Muscle of back (tissue), 11 donors: ENCODE measurements around the gene PRKCA. TPM values are rescaled to one million over a fixed set of nuclear protein-coding genes. Genes with fewer than 3 reads are reported as not detected.
"Not testable (repeated sequence)": the region's sequence is repeated elsewhere in the genome, so short reads cannot be mapped to it uniquely, and the experiment has no call there.

Source experiments
- DNase-seq, 3 donors: peaks; one replicate each; pipeline versions ENCODE4 v3.0.0 to v3.0.0-alpha.2; 2013
- polyA plus RNA-seq, 10 donors: library from polyadenylated mRNA; unstranded; fragments of 120-200 nt; gene quantifications; one replicate each; pipeline ENCODE4 v1.2.1, GENCODE V29; 2013; ENCODE audit not compliant: insufficient read length in 10 of 10

Gene PRKCA
- polyA plus RNA-seq, 10 donors: 3.0 to 5.1 (median 4.1) TPM

DNA sequence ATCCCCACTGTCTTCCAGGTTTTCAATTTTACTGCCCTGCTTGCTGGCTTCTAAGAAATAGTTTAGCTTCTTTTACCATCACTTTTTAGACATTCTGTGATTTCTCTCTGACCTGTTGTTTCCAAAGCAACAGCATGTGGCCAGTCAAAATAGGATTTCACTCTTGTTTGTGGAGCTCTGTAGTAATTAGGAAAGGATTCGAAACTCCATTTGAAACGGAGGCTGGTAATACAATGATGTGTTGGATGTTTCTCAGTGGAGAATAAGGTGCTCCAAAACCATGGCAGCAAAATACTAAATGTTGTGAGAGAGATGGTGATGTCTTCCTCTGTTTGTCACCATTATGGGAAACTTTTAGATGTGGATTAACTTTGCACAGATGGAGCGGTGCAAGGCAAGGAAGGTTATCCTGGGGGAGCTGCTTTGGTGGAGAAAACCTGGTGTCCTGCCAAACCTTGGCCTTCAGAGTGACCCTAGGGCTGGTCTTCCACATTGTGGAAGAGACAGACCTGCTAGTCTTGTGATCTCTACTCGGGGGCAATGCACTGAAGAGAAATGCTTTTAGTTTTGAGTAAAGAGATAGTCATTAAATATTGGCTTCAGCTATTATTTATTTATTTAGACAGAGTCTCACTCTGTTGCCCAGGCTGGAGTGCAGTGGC is 79.4 kb downstream of the PRKCA start:
- no peak for DNase-seq

DNA sequence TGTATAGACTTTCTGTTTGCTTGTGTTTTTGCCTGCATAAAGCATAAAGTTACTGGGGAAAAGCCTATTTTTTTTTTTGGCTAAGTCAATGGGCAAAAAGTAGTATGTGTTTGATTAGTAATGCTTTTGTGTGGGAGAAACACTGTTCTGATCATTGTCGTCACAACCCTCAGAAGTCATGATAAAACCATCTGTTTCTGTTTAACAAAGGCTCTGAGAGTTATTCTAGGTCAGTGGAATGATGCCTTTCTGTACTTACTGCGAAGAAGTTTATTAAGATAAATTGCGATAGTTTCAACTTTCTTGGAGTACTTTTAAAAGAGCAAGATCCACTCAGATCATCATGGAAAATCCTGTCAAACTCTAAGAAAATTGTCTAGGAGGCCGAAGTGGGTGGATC is 80.9 kb downstream of the PRKCA start:
- peak; percentile 55 to 88 (median 63) for DNase-seq

DNA sequence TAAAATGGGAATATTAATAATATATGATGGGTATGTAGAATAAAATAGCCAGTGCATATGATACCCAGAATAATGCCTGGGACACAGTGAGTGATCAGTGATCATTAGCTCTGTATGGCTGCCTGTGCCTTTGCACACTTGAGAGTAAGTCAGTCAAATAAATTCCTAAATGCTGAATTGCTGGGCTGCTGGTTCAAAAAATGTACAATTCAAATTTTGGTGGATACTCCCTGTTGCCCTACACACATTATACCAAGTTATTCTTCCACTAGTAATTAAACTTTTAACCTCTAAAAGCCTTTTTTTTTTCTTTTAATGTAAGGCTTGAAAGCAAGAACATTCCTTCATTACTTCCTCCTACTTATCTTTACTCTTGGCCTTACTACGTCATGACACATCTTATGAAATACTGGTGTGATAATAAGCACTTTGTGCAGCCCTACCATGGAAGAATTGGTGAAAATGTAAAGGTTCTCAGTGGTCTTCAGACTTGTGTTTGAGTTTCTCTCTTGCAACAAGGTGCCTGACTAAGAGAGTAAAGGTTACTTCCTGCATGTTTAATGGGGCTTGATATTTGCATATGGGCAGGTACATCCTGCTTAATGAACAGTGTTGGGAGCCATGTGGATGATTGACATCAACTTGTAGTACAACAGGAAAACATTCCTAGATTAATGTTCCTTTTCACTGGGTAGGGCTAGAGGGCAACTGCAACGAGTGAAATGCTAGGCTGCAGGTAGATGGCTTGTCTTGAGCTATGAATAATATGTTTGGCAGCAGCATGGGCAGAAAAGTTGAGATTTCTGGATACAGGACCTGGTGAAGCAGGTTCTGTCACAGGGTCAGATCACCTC is 84.3 kb downstream of the PRKCA start:
- DNase-seq: no peak

DNA sequence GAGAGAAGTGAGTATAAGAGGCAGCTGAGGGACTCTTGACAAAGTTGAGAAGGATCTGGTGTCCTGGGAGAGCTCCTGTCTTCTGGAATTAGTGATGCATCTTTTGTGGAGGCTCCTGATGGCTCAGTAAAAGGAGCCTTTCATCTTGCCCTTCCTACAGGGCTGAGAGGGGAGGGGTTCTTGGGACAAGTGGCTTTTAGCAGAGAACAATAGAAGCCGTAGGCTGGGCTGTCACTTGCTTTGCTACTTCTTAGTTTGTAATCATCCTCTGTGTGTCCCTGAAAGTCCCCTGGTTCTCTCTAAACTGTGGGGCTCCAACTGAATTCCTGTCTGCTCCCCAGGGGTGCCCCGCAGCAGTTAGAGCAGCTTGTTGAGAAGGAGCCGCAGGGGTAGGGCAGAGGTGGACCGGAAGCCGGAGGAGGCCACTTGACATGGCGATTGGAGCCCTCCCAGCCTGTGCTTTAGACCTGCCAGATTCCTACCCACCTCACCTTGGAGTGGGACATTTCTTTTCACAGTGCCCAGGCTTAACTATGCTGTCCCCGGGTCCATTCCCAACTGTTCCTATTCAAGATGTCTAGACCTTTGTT is 85.1 kb downstream of the PRKCA start:
- DNase-seq: no peak

DNA sequence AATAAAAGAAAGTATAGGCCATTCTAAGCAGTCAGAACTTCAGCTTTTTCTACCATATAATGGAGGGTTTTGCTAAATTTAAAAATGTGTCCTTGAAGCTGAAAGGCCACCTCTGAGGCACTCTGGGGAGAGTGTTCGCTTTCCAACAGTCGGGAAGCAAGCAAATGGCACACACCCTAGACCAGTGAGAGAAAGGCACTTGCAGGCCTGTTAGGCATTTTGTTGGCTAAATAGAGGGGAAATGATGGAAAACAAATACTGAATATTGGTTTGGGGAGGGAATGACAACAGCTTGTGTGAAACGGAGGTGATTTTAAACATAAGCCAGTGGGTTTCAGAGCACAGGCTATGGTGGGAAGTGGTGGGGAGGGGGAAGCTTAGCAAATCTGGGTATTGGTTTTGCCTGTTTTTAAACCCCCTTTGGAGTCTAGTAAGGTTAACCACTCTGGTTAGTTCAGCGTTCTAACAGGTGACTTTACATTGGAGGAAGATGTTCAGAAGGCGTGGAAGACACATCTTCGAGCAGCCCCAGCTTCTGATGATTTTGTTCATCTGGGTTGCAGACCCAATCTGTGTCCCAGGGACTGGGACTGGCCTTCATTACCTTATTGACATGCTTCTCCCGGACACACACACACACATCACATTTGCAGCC is 90.5 kb downstream of the PRKCA start:
- no peak for DNase-seq

DNA sequence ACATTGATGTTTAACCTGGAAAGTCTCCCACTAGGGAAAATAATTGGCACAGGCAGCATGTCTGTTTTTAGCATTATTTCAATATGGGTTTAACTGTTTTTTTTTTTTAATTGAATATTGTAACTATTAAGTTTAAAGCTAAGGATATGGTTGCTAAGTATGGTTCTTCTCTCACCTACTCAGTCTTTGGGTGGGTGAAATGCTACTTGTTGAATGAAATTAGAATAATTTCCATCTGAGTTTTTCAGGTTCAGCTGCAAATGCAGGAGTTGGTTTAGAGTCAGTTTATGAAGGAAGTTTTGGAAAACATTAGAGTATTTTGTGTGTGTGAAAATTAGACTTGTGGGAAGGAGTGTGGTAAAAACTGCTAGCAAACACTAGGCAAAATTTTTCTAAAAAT is 93.5 kb downstream of the PRKCA start:
- no peak for DNase-seq

DNA sequence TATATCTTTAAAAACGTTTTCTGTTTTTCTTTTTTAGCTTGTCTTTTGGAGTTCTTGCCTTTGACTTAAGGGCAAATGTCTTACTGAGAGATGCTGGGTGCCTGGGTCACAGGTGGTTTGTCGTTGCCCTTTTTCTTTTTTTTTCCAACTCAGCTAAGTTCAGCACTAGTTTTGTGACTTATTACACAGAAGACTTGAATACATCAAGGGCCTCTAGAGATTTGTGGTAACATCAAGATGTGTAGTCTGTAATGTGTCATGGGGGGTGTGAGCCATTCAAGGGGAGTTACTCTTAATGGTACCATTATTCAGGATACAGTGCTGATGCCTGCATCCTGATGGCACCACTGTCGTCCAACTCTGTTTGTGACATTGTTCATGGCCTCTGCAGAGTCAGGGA is 95.1 kb downstream of the PRKCA start:
- no peak for DNase-seq

DNA sequence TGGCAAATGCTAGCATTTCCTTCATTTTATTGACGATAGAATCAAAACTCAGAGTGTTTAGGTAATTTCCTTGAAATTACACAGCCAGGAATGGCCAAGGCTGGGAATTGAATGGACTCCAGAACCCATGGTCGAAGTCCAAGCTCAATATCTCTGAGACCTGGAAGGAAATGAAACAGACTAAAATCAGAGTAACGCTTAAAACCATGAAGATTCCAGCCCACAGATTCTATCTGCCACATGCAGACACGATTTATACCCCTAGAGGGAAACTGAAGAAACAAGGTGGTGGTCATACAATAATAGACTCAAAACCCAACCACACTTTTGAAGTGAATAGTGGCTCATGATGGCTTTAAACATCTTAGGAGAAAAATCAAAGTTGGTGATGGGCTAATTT is 95.6 kb downstream of the PRKCA start:
- DNase-seq: no peak

DNA sequence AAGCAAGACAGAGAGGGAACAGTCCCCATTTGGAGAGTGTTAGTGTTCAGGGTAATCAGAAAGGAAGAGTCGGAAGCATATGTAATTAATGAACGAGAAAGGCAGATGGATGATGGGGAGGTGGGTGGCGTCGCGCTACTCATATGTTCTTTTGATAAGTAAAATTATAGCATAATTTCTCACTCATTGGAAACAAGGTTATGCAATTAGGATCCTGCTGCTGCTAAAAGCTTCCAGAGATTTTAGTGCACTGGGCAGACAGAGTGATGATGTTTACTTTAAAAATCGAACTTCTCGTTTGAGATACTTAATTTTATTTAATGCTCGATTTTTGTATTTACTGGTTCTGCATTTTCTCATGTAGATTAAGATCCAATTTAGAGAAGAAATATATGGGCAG is 96.2 kb downstream of the PRKCA start:
- no peak for DNase-seq

DNA sequence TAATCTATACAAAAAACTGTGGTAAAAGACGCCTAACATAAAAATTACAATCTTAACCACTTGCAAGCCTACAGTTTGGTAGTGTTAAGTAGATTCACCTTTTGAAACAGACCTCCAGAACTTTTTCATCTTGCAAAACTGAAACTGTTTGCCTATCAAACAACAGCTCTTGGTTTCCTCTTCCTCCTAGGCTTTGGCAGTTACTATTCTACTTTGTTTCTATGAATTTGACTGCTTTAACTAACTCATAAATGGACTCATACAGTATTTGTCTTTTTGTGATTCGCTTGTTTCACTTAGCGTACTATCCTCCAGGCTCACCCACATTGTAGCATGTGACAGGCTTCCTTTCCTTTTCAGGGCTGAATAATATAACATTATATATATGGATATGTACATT is 97.0 kb downstream of the PRKCA start:
- no peak for DNase-seq

DNA sequence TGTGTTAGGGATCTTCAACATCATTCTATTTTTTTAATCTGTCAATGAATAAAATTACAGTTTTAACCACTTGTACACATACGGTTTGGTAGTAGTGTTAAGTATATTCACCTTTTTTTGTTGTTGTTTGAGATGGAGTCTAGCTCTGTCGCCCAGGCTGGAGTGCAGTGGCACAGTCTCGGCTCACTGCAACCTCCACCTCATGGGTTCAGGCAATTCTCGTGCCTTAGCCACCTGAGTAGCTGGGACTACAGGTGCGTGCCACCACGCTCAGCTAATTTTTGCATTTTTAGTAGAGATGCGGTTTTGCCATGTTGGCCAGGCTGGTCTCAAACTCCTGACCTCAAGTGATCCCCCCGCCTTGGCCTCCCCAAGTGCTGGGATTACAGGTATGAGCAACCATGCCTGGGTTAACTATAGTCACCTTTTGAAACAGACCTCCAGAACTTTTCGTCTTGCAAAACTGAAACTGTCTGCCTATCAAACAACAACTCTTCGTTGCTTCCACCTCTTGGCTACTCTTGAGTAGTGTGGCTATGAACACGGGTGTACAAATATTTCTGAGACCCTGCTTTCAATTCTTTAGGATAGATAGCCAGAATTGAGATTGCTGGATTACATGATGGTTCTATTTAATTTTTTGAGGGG is 97.8 kb downstream of the PRKCA start:
- not testable (repeated sequence) for DNase-seq

DNA sequence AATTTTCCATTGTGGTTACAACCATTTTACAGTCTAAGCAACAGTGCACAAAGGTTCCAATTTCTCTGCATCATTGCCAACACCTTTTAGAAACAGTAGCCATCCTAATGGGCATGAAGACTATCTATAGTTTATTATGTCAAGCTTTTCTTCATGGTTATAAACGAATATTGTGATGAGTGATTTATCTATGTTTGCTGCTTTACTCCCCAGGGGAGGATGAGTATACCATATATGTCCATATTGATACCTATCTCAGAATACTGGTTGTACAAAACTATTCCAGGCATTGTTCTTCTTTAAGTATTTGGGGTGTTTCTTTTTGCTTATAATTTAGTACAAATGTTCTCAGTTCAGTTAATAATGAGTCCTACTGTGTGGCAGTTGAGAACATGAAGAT is 98.3 kb downstream of the PRKCA start:
- no peak for DNase-seq

DNA sequence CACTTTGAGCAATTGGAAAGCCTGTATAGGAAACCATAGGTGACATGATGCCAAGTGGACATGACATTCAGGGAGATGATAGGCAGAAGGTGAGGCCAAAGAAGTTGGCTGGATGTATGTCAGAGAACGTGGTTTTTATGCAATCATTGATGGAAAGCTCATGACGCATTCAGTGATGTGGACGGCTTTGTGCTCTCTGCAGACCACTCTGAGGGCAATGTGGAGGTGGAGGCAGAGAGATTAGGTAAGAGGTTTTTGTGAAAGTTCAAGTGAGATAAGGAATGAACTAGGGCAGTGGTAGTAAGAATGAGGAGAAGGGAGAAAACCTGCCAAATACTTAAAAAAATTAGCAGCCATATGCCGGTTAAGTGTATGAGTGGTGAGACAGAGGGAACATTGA is 99.0 kb downstream of the PRKCA start:
- no peak for DNase-seq

DNA sequence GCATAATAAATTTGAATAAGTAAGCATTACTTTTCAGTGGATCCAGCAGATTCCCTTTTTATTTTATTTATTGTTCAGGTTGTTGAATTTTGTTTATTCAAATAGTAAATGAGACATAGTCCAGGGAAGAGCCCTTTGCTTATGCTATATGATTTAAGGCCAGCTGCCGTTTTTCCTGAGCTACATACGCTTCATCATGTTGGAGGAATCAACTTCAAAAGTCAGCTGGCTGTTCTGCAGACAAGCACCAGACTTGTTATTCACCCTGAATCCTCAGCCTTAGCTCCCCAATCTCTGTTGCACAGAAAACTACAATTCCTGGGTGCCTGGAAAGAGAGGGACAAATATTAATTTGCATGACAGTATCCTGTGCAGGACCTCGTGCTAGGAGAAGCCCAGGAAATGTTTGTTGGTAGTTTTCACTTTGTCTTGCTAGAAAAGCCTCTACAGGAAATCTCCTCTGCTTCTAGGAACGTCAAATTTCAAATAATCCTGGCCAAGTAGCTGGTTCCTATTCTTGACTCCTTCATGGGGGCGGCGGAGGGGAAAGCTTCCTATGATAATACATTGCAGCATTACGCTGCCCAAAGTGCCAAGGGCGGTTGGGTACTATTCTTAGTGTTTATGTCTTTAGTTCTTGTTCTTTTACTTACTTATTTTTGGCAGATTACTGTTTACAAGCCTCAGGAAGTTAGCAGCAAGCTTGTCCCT is 101.6 kb downstream of the PRKCA start:
- peak in 1 of 3 donors; percentile 38 for DNase-seq

DNA sequence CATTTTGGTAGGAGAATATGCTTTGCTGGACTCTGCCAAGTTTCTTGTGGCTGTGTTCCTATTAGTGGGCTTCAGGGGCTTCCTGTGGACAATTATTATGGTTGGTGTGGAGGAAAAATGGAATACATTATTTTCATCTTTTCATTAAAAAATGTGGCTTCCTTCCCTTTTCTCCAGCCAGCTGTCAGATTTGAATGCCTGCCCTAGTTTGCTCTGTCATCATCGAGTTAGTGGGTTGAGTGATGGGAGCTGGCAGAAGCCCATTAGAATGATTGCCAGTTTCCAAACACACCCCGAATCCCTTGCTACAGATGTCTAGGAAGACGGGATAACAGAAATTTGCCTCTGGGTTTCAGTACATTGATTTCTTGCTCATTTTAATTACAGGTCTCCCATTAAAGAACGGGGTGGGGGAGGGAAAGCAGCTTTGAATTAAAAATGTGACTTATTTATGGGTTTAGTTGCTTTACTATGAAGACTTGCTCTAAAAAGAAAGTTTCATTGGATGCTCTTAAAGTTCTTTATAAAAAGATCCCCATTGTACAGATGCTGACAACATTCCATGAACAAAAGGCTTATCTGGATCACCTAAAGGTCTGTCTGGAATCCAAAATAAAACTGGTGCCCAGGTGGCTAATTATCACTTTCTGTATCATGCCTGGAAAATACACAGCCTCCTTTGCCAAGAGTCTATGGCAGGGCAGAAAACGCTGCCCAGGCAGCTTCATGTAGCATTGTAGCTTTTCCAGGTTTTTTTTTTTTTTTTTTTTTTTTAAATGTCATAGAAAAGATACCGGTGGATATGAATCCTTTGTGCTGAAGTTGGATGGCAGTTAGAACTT is 103.6 kb downstream of the PRKCA start:
- peak in 2 of 3 donors; percentile 74 to 81 for DNase-seq

DNA sequence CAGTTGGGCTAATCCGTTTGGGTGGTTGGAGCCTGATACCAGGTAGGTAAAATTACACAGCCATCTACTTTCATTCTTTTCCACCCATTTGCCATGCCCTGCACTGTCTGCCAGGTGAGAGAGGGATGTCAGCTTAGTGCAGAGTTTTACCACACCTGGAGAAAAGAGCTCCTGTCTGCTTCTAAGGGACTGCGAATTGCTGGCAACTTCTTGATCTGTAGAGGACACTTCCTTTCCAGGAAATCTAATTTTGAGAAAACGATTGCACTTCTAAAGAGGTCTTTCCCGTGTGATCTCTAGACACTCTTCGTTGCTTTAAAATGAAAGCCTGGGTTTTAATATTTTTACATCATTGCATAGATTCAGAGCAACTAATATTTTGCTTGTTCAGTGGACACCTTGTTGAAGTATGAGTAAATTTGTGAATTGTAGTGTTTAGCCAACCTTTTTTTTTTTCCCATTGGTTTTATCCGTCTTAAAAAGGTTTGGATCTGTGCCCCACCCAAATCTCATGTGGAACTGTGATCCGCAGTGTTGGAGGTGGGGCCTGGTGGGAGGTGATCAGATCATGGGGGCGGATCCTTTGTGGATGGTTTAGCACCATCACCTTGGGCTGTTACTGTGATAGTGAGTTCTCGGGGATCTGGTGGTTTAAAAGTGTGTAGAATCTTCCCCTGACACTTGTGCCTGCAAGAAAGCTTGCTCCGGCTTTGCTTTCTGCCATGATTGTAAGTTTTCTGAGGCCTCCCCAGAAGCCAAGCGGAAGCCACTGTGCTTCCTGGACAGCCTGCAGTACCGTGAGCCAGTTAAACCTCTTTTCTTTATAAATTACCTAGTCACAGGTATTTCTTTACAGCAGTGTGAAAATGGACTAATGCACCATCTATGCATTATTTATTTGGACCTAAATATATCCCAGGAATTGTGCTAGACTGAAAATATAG is 104.6 kb downstream of the PRKCA start:
- no peak for DNase-seq

DNA sequence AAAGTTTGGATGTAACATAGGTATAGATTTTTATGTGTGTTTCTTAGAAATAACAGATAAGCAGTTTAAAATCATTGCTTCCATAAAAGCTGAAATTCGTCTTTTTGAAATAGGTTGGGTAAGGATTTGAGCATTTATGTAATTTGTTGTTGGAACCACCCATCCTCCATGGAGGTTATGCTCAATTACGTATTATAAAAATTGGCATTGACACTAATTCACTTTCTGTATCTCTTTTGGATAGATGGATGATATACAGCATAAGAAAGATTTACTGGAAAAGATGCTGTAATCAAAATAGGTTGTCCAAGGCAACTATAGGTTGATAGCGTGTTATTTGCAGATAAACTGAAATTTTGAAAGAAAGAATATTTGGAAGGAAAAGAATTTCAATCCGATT is 105.5 kb downstream of the PRKCA start:
- no peak for DNase-seq

DNA sequence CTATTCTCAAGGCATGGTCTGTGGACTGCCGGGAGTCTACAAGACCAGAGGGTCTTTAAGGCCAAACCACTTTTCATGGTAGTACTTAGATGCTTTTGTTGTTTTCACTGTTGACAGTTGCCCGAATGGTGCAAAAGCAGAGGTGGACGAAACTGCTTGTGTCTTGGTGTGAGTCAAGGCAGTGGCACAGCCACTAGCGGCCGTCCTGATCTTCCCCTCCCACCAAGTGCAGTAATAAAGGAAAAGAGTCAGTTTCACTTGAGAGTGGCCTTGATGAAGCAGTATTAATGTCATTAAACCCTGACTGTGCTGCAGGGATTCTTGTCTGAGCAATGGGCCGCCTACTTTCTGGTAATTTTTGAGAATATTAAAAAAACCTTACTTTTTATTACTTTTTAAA is 109.1 kb downstream of the PRKCA start:
- no peak for DNase-seq
